Measurements from ENCODE around the gene SAMD4A. TPM values are rescaled to one million over a fixed set of nuclear protein-coding genes. Genes with fewer than 3 reads are reported as not detected.

SAMD4A gene
- total and polyA plus RNA-seq, 10 donors = 2.3 to 31.0 (median 21.2) TPM

DNA sequence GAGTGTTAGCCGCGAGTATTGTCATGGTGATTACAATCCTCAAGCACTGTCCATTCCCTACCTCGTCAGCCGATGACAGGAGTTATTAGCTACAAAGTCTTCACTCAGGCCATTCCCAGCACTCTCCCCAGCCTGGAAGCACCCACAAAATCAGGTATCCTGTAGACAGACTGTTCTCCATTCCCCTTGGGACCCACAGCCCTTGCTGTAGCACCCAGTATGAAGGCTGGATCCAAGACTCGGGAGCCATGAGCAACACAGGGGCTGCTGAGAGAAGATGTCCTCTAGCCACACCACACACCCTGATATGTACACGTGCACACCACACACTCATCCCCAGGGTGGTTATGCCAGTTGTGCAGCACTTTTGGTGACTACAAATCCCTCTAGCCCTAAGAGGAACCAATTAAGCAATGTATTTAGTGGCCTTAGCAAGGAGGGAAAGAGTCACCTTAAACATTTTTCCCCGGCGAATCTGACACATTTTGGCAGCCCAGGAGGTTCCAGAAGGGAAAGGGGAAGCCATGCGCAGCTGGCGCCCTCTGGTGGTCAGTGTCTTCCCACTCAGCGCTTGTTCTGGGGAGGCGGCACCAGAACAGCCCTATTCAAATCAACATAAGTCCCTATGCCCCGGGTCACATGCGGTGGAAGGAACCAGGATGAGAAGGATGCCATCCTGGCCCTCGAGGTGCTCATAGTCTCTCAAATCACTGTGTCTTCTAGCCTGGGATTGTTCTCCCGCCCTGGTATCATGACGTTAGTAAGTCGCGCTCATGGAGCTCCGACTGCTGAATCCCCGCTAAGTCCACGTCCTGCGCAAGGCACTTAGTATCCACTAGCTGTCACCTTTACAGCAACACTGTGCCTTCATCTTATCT is 238.8 kb downstream of the SAMD4A start:
- Histone ChIP-seq H3K4me1 (peaks cover 3 to 11% (median 6%) of the 10 kb centered on the region in 6 donors), H3K27ac (no peak overlapping the region), H3K9me3 (no peaks in the 10 kb centered on the region), H3K27me3 (replicated peaks in 1 of 7) (peaks cover 0 to 5% (median 0%) of the 10 kb centered on the region in 7 donors), H3K4me3 (no peak overlapping the region), H3K36me3 (no peaks in the 10 kb centered on the region)
- DNase-seq = peak; percentile 91
- WGBS, 5 donors = 40 to 45% (median 43%) methylated on average over 23 of the region's 23 CpGs
- TF ChIP-seq POLR2AphosphoS5 (IDR thresholded peaks at IDR 0.05) (peak in 1 of 3 donors; percentile 47), POLR2A (IDR thresholded peaks at IDR 0.05) (no peak)
- TF ChIP-seq, protein P1, sequence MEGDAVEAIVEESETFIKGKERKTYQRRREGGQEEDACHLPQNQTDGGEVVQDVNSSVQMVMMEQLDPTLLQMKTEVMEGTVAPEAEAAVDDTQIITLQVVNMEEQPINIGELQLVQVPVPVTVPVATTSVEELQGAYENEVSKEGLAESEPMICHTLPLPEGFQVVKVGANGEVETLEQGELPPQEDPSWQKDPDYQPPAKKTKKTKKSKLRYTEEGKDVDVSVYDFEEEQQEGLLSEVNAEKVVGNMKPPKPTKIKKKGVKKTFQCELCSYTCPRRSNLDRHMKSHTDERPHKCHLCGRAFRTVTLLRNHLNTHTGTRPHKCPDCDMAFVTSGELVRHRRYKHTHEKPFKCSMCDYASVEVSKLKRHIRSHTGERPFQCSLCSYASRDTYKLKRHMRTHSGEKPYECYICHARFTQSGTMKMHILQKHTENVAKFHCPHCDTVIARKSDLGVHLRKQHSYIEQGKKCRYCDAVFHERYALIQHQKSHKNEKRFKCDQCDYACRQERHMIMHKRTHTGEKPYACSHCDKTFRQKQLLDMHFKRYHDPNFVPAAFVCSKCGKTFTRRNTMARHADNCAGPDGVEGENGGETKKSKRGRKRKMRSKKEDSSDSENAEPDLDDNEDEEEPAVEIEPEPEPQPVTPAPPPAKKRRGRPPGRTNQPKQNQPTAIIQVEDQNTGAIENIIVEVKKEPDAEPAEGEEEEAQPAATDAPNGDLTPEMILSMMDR (IDR thresholded peaks at IDR 0.05 in 8 of 11, conservative IDR thresholded peaks at IDR 0.05 in 3 of 11) = peak; percentile 65 to 94 (median 86)
- intact Hi-C loops (cut with DNase I; ENCODE audit: low total_unique reads) = no loop called here

DNA sequence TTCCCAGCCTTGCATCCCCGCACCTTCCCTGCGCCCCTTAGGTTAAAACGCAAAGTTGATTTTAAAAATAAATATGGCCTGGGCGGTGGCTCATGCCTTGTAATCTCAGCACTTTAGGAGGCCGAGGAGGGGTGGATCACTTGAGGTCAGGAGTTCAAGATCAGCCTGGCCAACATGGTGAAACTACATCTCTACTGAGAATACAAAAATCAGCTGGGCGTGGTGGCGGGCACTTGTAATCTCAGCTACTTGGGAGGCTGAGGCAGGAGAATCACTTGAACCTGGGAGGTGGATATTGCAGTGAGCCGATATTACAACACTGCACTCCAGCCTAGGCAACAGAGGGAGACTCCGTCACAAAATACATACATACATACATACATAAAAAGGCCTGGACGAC is 239.7 kb downstream of the SAMD4A start:
- H3K4me1 ChIP-seq = peaks cover 3 to 11% (median 6%) of the 10 kb centered on the region in 6 donors
- TF ChIP-seq POLR2AphosphoS5 (IDR thresholded peaks at IDR 0.05) = no peak
- no peak for TF ChIP-seq POLR2A (IDR thresholded peaks at IDR 0.05)
- TF ChIP-seq, protein P1 (IDR thresholded peaks at IDR 0.05 in 8 of 11, conservative IDR thresholded peaks at IDR 0.05 in 3 of 11) = no peak
- peaks cover 0 to 5% (median 0%) of the 10 kb centered on the region in 7 donors for H3K27me3 ChIP-seq (replicated peaks in 1 of 7)
- H3K27ac ChIP-seq = no peak overlapping the region
- no peaks in the 10 kb centered on the region for H3K36me3 ChIP-seq
- H3K9me3 ChIP-seq = no peaks in the 10 kb centered on the region
- WGBS, 5 donors = 85 to 97% (median 88%) methylated on average over 10 of the region's 10 CpGs
- DNase-seq = no peak
- no peak overlapping the region for H3K4me3 ChIP-seq
- intact Hi-C loops (cut with DNase I; ENCODE audit: low total_unique reads) = no loop called here

DNA sequence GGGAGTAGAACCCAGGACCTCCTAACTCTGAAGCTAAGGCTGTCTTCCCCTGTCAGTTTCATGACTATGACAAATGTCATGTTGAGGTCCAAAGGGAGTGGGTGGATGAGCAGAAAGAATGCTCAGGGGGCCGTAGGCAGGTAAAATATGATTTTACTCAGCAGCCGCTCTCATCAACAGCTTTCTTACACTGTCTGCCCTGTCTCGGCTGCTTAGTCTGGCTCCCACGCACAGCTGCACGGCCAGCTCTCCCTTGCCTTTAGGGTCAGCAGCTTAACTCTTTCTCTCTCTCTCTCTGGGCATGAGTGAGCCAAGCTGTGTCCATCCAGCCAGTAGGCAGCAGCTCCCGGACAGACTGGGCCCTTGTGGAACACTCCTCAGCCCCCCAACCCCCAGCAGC is 240.5 kb downstream of the SAMD4A start:
- Histone ChIP-seq H3K36me3 (no peaks in the 10 kb centered on the region), H3K27me3 (replicated peaks in 1 of 7) (peaks cover 0 to 5% (median 0%) of the 10 kb centered on the region in 7 donors), H3K4me3 (no peak overlapping the region), H3K9me3 (no peaks in the 10 kb centered on the region), H3K4me1 (peaks cover 3 to 11% (median 6%) of the 10 kb centered on the region in 6 donors), H3K27ac (no peak overlapping the region)
- DNase-seq = no peak
- TF ChIP-seq POLR2A (IDR thresholded peaks at IDR 0.05) (no peak), POLR2AphosphoS5 (IDR thresholded peaks at IDR 0.05) (no peak)
- TF ChIP-seq, protein P1 (IDR thresholded peaks at IDR 0.05 in 8 of 11, conservative IDR thresholded peaks at IDR 0.05 in 3 of 11) = no peak
- intact Hi-C loops (cut with DNase I; ENCODE audit: low total_unique reads) = no loop called here
- WGBS, 5 donors = 78 to 85% (median 80%) methylated on average over 6 of the region's 6 CpGs

DNA sequence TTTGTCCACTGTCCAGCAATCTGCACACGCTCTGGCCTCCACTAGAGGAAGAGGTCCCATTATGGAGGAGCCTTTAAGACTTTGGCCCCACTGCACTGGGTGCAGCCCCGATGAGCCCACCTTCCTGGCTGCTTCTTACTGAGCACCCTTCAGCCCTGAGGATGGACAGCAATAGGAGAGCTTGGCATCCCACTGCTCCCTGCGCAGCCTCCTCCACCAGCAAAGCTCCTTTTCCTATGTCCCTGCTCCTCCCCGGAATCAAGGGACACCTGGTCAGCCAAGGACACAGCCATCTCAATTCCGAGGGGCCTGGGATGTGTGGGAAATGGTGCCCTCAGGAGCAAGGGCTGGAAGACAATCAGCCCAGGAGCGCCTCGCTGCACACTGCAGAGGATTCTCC is 241.0 kb downstream of the SAMD4A start:
- WGBS, 5 donors = 82 to 96% (median 92%) methylated on average over 6 to 7 of the region's 7 CpGs
- intact Hi-C loops (cut with DNase I; ENCODE audit: low total_unique reads) = no loop called here

More for the DNA sequence above, 241.0 kb downstream of the SAMD4A start:
- TF ChIP-seq POLR2AphosphoS5 (IDR thresholded peaks at IDR 0.05) = no peak
- no peak for TF ChIP-seq POLR2A (IDR thresholded peaks at IDR 0.05)
- TF ChIP-seq, protein P1 (IDR thresholded peaks at IDR 0.05 in 8 of 11, conservative IDR thresholded peaks at IDR 0.05 in 3 of 11) = no peak
- H3K36me3 ChIP-seq = no peaks in the 10 kb centered on the region
- H3K9me3 ChIP-seq = no peaks in the 10 kb centered on the region
- peaks cover 3 to 11% (median 6%) of the 10 kb centered on the region in 6 donors for H3K4me1 ChIP-seq
- no peak for DNase-seq
- H3K27ac ChIP-seq = no peak overlapping the region
- no peak overlapping the region for H3K4me3 ChIP-seq
- H3K27me3 ChIP-seq (replicated peaks in 1 of 7) = peaks cover 0 to 5% (median 0%) of the 10 kb centered on the region in 7 donors
